Heart left ventricle (tissue), 16 donors: ENCODE results near the gene CMTR2. TPM values are rescaled to one million over a fixed set of nuclear protein-coding genes. Genes with fewer than 3 reads are reported as not detected.

Experiments
- ATAC-seq, 4 donors: fragments of 200-7000 bp; cut with Tn5 transposase; one replicate each; pipeline ENCODE4 v1.9.1; 2020 to 2022; ENCODE audit warnings: moderate library complexity in 4 of 4, mild to moderate bottlenecking in 3 of 4, moderate number of reproducible peaks in 1 of 4
- DNase-seq, 5 donors: peaks; one replicate each; pipeline ENCODE4 v3.0.0-alpha.2; 2020
- H3K27ac ChIP-seq, 12 donors: fragments of 200-600 bp; sonication (generic) in 4 of 12; one replicate each; pipeline versions ENCODE4 v1.5.0 to v1.8.0; 2016 to 2022; ENCODE audit warnings: mild to moderate bottlenecking in 2 of 12
- H3K27me3 ChIP-seq, 9 donors: fragments of 200-600 bp; sonication (generic) in 2 of 9; one replicate each; pipeline versions ENCODE4 v1.5.1 to v1.8.0; 2016 to 2022; ENCODE audit warnings: mild to moderate bottlenecking in 3 of 9
- H3K36me3 ChIP-seq, 9 donors: fragments of 200-600 bp; sonication (generic) in 2 of 9; one replicate each; pipeline versions ENCODE4 v1.5.0 to v1.8.0; 2018 to 2022; ENCODE audit warnings: mild to moderate bottlenecking in 2 of 9
- H3K4me1 ChIP-seq, 12 donors: fragments of 200-600 bp; sonication (generic) in 4 of 12; one replicate each; pipeline versions ENCODE4 v1.5.0 to v1.8.0; 2016 to 2022; ENCODE audit warnings: mild to moderate bottlenecking in 3 of 12
- H3K4me3 ChIP-seq, 12 donors: fragments of 200-600 bp; sonication (generic) in 4 of 12; one replicate each; pipeline versions ENCODE4 v1.5.0 to v1.8.0; 2017 to 2022; ENCODE audit warnings: mild to moderate bottlenecking in 9 of 12, moderate library complexity in 4 of 12
- H3K9me3 ChIP-seq, 12 donors: fragments of 200-600 bp; sonication (generic) in 4 of 12; one replicate each; pipeline versions ENCODE4 v1.5.0 to v1.8.0; 2016 to 2022; ENCODE audit warnings: mild to moderate bottlenecking in 1 of 12
- POLR2A ChIP-seq, 2 donors: fragments of 450-650 bp; IDR thresholded peaks; one replicate each; pipeline ENCODE4 v1.6.1; 2017; ENCODE audit warnings: antibody characterized with exemption in 2 of 2, mild to moderate bottlenecking in 2 of 2, moderate library complexity in 2 of 2
- WGBS, 4 donors: extraction: QIAGEN DNeasy Blood & Tissue Kit in 2 of 4; methylation state at CpG; one replicate each; pipeline versions ENCODE4 v1.1.5 to v1.1.7; 2013 to 2018; 5-methylcytosine and 5-hydroxymethylcytosine counted together
- intact Hi-C, 10 donors: fragments of 100-400 bp; cut with DNase I; formaldehyde crosslinking; loops; one replicate each; pipeline versions ENCODE4 v1.11.1 to v1.14.2; 2022
- polyA plus RNA-seq, 2 donors: library from polyadenylated mRNA; stranded (reverse); fragments of 200-250 nt; gene quantifications; one replicate each; pipeline ENCODE4 v1.2.3, GENCODE V29; 2013
- total RNA-seq, 9 donors: library from RNA; depleted of rRNA in 2 of 9; stranded (reverse); fragments of >200 nt in 2 of 9; fragmentation: NEBNext Ultra II Directional in 3 of 9; extraction: Animal tissue kit (Norgen Biotek cat#: 25700) in 3 of 9; gene quantifications; one replicate each; pipeline versions ENCODE4 v1.1.0 to v1.2.4, GENCODE V29; 2016 to 2023
- TF ChIP-seq, protein P1 (sequence below), 12 donors: fragments of 200-600 bp; sonication (generic) in 4 of 12; IDR thresholded peaks; one replicate each; pipeline versions ENCODE4 v1.5.0 to v1.8.0; 2018 to 2022; ENCODE audit warnings: antibody characterized with exemption in 12 of 12, mild to moderate bottlenecking in 5 of 12
- donor health status: ischemic (EF 13 %, LVEDD 7.1; RV severe dilation, severe dysfunction).
- donor health status: healthy with polysubstance abuse.
- donor health status: DM: no; HTN: yes; CAD: no.
- donor health status: DM: no; HTN: no; CAD: no.
- donor health status: ischemic (EF 25% LVEDD 6.9; RV normal size, moderate dysfunction).
- donor health status: ischemic (EF 25% LVEDD 5.7; RV mildly dilated, moderate dysfunction).
- donor health status: healthy.
- donor health status: DM: yes; HTN: yes; CAD: no.
- donor health status: ischemic (EF 35%, LVEDD 5.7; RV mildly dilated, moderate dysfunction).
- donor health status: nonischemic (EF 11% LVEDD 7.7; RV severe dilation, severe dysfunction).
- donor health status: DM: yes; HTN: yes; CAD: no.
- donor health status: PGD.
- donor health status: ischemic (EF 29% LVEDD 5.4; RV normal size, mild dysfunction).
- donor health status: nonischemic (EF 23%, LVEDD 6.1; RV moderate dilation, normal function).

CMTR2 gene
- total and polyA plus RNA-seq, 11 donors: 2.4 to 13.4 (median 9.2) TPM

DNA sequence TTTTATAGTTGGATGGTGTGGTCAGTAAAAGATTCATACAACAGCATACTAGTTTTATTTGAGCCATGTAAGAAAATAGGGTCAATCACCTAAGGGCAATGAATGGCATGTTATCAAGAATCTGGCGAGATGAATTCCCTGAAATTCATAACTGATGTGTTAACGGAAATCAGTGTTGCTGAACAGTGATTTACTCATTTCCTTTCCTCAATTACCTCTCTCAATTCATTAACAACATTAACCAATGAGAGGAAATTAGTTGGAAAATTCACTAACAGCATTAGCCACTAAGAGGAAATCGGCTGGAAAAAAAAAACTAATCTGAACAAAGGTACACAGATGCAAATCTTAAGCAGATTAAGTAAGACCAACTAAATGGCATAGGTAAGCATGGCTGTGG is 6.3 kb downstream of the CMTR2 start:
- intact Hi-C loops: no loop called here
- no peak overlapping the region for H3K4me3 ChIP-seq
- peaks cover 0 to 11% (median 3%) of the 10 kb centered on the region in 12 donors for H3K4me1 ChIP-seq
- H3K27me3 ChIP-seq: no peaks in the 10 kb centered on the region
- H3K36me3 ChIP-seq: peaks cover 0 to 44% (median 39%) of the 10 kb centered on the region in 9 donors
- no peak for ATAC-seq
- no peak overlapping the region for H3K27ac ChIP-seq
- no peak for TF ChIP-seq POLR2A (IDR thresholded peaks at IDR 0.05)
- TF ChIP-seq, protein P1, sequence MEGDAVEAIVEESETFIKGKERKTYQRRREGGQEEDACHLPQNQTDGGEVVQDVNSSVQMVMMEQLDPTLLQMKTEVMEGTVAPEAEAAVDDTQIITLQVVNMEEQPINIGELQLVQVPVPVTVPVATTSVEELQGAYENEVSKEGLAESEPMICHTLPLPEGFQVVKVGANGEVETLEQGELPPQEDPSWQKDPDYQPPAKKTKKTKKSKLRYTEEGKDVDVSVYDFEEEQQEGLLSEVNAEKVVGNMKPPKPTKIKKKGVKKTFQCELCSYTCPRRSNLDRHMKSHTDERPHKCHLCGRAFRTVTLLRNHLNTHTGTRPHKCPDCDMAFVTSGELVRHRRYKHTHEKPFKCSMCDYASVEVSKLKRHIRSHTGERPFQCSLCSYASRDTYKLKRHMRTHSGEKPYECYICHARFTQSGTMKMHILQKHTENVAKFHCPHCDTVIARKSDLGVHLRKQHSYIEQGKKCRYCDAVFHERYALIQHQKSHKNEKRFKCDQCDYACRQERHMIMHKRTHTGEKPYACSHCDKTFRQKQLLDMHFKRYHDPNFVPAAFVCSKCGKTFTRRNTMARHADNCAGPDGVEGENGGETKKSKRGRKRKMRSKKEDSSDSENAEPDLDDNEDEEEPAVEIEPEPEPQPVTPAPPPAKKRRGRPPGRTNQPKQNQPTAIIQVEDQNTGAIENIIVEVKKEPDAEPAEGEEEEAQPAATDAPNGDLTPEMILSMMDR (IDR thresholded peaks at IDR 0.05): no peak
- 74 to 83% (median 81%) methylated on average over 3 of the region's 3 CpGs for WGBS, 4 donors
- DNase-seq: no peak
- H3K9me3 ChIP-seq: peaks cover 0 to 7% (median 0%) of the 10 kb centered on the region in 12 donors

DNA sequence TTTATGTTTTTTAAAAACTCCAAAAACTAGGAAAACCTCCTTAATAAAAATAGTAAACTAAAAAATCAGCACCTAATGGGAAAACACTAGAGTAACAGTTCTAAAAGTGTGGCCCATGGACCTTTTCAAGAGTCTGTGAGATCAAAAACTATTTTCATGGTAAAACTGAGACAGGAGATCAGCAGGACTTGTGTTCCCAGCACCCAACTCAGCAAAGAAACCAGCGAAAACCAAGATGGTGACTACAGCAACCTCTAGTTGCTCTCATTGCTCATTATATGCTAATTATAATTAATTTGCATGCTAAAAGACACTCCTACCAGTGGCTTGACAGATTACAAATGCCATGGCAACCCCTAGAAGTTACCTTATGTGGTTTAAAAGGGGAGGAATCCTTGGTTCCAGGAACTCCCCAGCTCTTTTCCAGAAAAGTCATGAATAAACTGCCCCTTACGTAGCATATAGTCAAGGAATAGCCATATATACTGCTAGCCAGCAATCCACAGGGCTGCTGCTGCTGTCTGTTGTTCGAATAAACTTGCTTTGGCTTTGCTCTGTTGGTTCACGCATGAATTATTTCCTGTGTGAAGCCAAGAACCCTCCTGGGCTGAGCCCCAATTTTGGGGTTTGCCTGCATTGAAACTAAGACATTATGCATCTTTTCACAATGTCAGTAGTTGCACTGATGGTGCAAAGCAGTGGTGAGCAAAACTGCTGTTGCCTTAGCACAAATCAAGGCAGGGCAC is 12.4 kb downstream of the CMTR2 start:
- no peaks in the 10 kb centered on the region for H3K36me3 ChIP-seq
- no peak for ATAC-seq
- no peak overlapping the region for H3K27ac ChIP-seq
- intact Hi-C loops: no loop called here
- peaks cover 0 to 16% (median 0%) of the 10 kb centered on the region in 12 donors for H3K9me3 ChIP-seq
- TF ChIP-seq, protein P1 (IDR thresholded peaks at IDR 0.05): no peak
- no peak for TF ChIP-seq POLR2A (IDR thresholded peaks at IDR 0.05)
- no peaks in the 10 kb centered on the region for H3K27me3 ChIP-seq
- DNase-seq: no peak
- H3K4me1 ChIP-seq: no peaks in the 10 kb centered on the region
- no peak overlapping the region for H3K4me3 ChIP-seq
- 87 to 96% (median 96%) methylated on average over 4 of the region's 4 CpGs for WGBS, 4 donors

DNA sequence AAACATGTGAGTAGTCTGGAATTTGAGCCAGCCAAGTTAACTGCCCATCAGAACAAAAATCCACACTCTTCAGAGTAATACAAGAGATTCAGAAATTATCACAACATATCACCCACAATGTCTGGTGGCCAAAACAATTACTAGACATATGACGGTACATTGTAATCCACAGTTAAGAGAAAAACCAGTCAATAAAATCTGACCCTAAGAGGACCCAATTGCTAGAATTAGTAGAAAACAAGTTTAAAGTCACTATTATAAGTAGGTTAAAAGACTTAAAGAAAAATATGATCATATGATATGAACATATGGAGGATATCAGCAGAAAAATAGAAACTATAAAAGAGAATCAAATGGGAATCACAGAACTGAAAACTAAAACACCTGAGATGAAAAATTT is 15.8 kb downstream of the CMTR2 start:
- no peaks in the 10 kb centered on the region for H3K4me1 ChIP-seq
- DNase-seq (no peak), ATAC-seq (no peak)
- H3K4me3 ChIP-seq: no peak overlapping the region
- no peak overlapping the region for H3K27ac ChIP-seq
- TF ChIP-seq, protein P1 (IDR thresholded peaks at IDR 0.05): no peak
- no peak for TF ChIP-seq POLR2A (IDR thresholded peaks at IDR 0.05)
- H3K27me3 ChIP-seq: no peaks in the 10 kb centered on the region
- WGBS, 4 donors: 94 to 97% (median 96%) methylated on average over 1 of the region's 1 CpG
- H3K36me3 ChIP-seq: no peaks in the 10 kb centered on the region
- intact Hi-C loops: no loop called here
- peaks cover 0 to 16% (median 0%) of the 10 kb centered on the region in 12 donors for H3K9me3 ChIP-seq

DNA sequence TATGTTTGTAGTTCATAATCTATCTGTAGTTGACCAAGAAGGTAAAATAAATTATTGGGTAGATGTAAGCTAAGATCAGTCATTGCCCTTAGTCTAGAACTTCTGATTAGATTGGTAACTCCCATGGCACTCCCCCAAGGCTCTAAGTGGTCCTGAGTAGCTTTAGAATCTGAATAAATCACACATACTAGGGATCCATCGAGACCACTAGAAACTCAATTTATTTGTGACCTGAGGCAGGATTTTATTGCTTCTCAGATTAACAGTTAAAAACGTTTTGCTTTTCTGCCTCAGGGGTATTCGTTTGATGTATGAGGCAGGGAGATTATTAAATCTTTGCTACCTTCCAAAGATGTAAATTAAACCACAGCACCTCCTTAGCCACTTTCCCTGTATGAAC is 24.9 kb downstream of the CMTR2 start:
- Histone ChIP-seq H3K9me3 (no peaks in the 10 kb centered on the region), H3K27ac (no peak overlapping the region), H3K4me3 (no peak overlapping the region), H3K36me3 (no peaks in the 10 kb centered on the region), H3K27me3 (peaks cover 0 to 12% (median 0%) of the 10 kb centered on the region in 9 donors), H3K4me1 (no peaks in the 10 kb centered on the region)
- intact Hi-C loops: no loop called here
- TF ChIP-seq, protein P1 (IDR thresholded peaks at IDR 0.05): no peak
- TF ChIP-seq POLR2A (IDR thresholded peaks at IDR 0.05): no peak
- DNase-seq: no peak
- WGBS, 4 donors: 57 to 63% (median 59%) methylated on average over 3 of the region's 3 CpGs
- no peak for ATAC-seq
